Karpas-422 (cell line): ENCODE data around the gene ACAD9. TPM values are rescaled to one million over a fixed set of nuclear protein-coding genes. Genes with fewer than 3 reads are reported as not detected.

Experiments
- small RNA-seq: library from RNA; depleted of rRNA; stranded (forward); fragments of <200 nt; gene quantifications from one replicate; pipeline ENCODE3, GENCODE V24; 2014
- total RNA-seq: library from RNA; depleted of rRNA; stranded (reverse); fragments of >200 nt; shearing (Covaris generic); gene quantifications from 2 replicates; pipeline ENCODE4 v1.2.3, GENCODE V29; 2014; ENCODE audit warnings: low replicate concordance; rRNA removed

Gene ACAD9
- total RNA-seq, 1 experiment from 2014 or later, result 27.5 TPM

Small RNAs within 50 kb of the gene (small RNA-seq; reads per million reads assigned to genes)
- not detected for gene AC112484.4

Other genes with a start within 250 kb of the ACAD9 start
- gene RPN1, start 228.8 kb upstream of the ACAD9 start, total RNA-seq, result 164 and 176 TPM in 2 replicates
- gene RAB7A, start 153.4 kb upstream of the ACAD9 start, total RNA-seq, result 47.8 and 71.2 TPM in 2 replicates
- not detected in 2 replicates for gene CFAP92, start 114.5 kb downstream of the ACAD9 start, total RNA-seq
- gene EFCC1, start 121.7 kb downstream of the ACAD9 start, total RNA-seq, result not detected in 2 replicates
- not detected in 2 replicates for gene GP9, start 181.2 kb downstream of the ACAD9 start, total RNA-seq
- gene RAB43, start 242.2 kb downstream of the ACAD9 start, total RNA-seq, result 0.72 TPM in 1 of 2 replicates, not detected in the other